ENCODE measurements around the gene BCL2. TPM values are rescaled to one million over a fixed set of nuclear protein-coding genes. Genes with fewer than 3 reads are reported as not detected.
A peak's percentile ranks its signal among the peaks of the same experiment; 100 is the strongest.

The BCL2 gene
- polyA plus RNA-seq, 1 donor = 16.0 TPM

- DNase-seq = no peak
These were observed 237.1 kb downstream of the BCL2 start for GRCh38 chr18:63082366-63083019.

GRCh38 chr18:63079114-63079513, 240.5 kb downstream of the BCL2 start:
- no peak for DNase-seq

- DNase-seq = no peak
These were observed 241.1 kb downstream of the BCL2 start for GRCh38 chr18:63078471-63078870.

GRCh38 chr18:63074981-63075404, 244.6 kb downstream of the BCL2 start:
- DNase-seq = peak; percentile 74

GRCh38 chr18:63073481-63073880, 246.1 kb downstream of the BCL2 start:
- no peak for DNase-seq

Other genes with a start within 250 kb of the BCL2 start
- gene KDSR, start 47.4 kb upstream of the BCL2 start, polyA plus RNA-seq (ENCODE audit: insufficient read length) = 30.9 TPM
- 24.7 TPM for gene VPS4B, start 102.7 kb upstream of the BCL2 start, polyA plus RNA-seq (ENCODE audit: insufficient read length)
- 0.56 TPM for gene SERPINB5, start 157.2 kb upstream of the BCL2 start, polyA plus RNA-seq (ENCODE audit: insufficient read length)
- gene SERPINB12, start 222.6 kb upstream of the BCL2 start, polyA plus RNA-seq (ENCODE audit: insufficient read length) = 1.3 TPM